Adrenal gland (tissue), 12 donors: ENCODE data around the gene IDI1. TPM values are rescaled to one million over a fixed set of nuclear protein-coding genes. Genes with fewer than 3 reads are reported as not detected.

Experiments
- DNase-seq, 7 donors: peaks; one replicate each; pipeline ENCODE4 v3.0.0-alpha.2; 2019 to 2020
- H3K27ac ChIP-seq, 5 donors: fragments of 200-600 bp; sonication (generic) in 4 of 5; 1 replicate in 3 of 5; 2 replicates in 2 of 5; pipeline versions ENCODE4 v1.5.1 to v1.8.0; 2016 to 2020; ENCODE audit warnings: mild to moderate bottlenecking in 1 of 5
- H3K27me3 ChIP-seq: fragments of 200-600 bp; 2 replicates; pipeline ENCODE4 v1.8.0; 2021
- H3K36me3 ChIP-seq, 2 donors: fragments of 200-600 bp; replicated peaks in 1 of 2; 1 replicate in 1 of 2; 2 replicates in 1 of 2; pipeline versions ENCODE4 v1.5.1 to v1.8.0; 2018 to 2022
- H3K4me1 ChIP-seq, 2 donors: fragments of 200-600 bp; replicated peaks in 1 of 2; 1 replicate in 1 of 2; 2 replicates in 1 of 2; pipeline versions ENCODE4 v1.5.1 to v1.8.0; 2018 to 2021
- H3K4me3 ChIP-seq, 4 donors: fragments of 200-600 bp; sonication (generic) in 3 of 4; one replicate each; pipeline ENCODE4 v1.5.1; 2016 to 2018
- H3K9me3 ChIP-seq, 3 donors: fragments of 200-600 bp; sonication (generic) in 1 of 3; replicated peaks in 1 of 3; 1 replicate in 2 of 3; 2 replicates in 1 of 3; pipeline versions ENCODE4 v1.5.1 to v1.8.0; 2016 to 2021
- CTCF ChIP-seq, 6 experiments: fragments of 450-650 bp in 4 of 6; fragments of 200-600 bp in 2 of 6; sonication (generic) in 1 of 6; IDR thresholded peaks; 1 replicate in 5 of 6; 2 replicates in 1 of 6; pipeline versions ENCODE4 v1.5.1 to v1.8.0; 2016 to 2021; ENCODE audit warnings: antibody characterized with exemption in 6 of 6, mild to moderate bottlenecking in 2 of 6, moderate library complexity in 1 of 6
- POLR2A ChIP-seq, 2 donors: fragments of 450-650 bp; IDR thresholded peaks; one replicate each; pipeline ENCODE4 v1.6.1; 2017; ENCODE audit warnings: antibody characterized with exemption in 2 of 2, mild to moderate bottlenecking in 2 of 2, moderate library complexity in 1 of 2
- WGBS, 4 donors: extraction: QIAGEN DNeasy Blood & Tissue Kit in 2 of 4; methylation state at CpG; one replicate each; pipeline versions ENCODE4 v1.1.5 to v1.1.7; 2013 to 2017; 5-methylcytosine and 5-hydroxymethylcytosine counted together
- intact Hi-C, 2 donors: fragments of 100-400 bp; cut with DNase I; formaldehyde crosslinking; loops; one replicate each; pipeline versions ENCODE4 v1.14.1 to v1.15.0; 2022 to 2023
- polyA plus RNA-seq, 3 donors: library from polyadenylated mRNA; stranded (reverse); fragments of 200-250 nt in 2 of 3; fragments of 350-450 nt in 1 of 3; fragmentation: Illumina TruSeq in 1 of 3; extraction: RNeasy Lipid Tissue Mini Kit (QIAGEN cat#74804) in 1 of 3; gene quantifications; one replicate each; pipeline ENCODE4 v1.2.3, GENCODE V29; 2013 to 2014
- total RNA-seq, 9 donors: library from RNA; depleted of rRNA in 4 of 9; stranded (reverse); fragments of >200 nt in 4 of 9; fragments of 120-200 nt in 1 of 9; fragmentation: NEBNext Ultra II Directional in 1 of 9; extraction: Animal tissue kit (Norgen Biotek cat#: 25700) in 1 of 9; gene quantifications; one replicate each; pipeline versions ENCODE4 v1.1.0 to v1.2.4, GENCODE V29; 2013 to 2023
- donor health status: healthy with polysubstance abuse.
- donor health status: Bipolar disorder and iron deficiency.
- donor health status: DM: yes; HTN: yes; CAD: no.
- donor health status: DM: no; HTN: no; CAD: no.
- donor health status: DM: no; HTN: no; CAD: no.
- donor health status: DM: yes; HTN: yes; CAD: no.

IDI1 gene
- total and polyA plus RNA-seq, 12 donors, result 20.4 to 1,056 (median 49.7) TPM

DNA sequence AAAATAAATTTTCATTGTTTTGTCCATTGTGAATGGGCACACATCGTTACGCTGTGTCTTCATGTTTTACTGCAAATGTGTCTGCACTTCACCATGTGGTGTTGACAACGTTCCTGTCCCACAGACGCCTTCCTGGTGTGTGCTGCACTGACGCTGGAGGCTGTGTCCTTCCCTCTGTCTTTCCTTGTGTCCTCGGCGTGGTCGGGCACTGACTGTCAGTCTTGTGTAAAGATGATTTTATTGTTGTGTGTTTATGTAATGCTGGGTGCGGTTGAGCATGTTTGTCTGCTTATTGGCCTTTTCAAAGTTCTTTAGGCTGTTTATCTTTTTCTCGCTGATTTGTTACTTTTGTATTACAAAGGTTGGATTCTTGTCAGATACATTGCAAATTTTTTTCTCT lies 41.3 kb downstream of the IDI1 start:
- 89 to 93% (median 90%) methylated on average over 10 of the region's 10 CpGs for WGBS, 4 donors
- DNase-seq, result peak in 1 of 7 donors; percentile 13
- no peak overlapping the region for H3K4me3 ChIP-seq
- H3K27ac ChIP-seq, result no peak overlapping the region
- H3K36me3 ChIP-seq, result peaks cover 0 to 94% of the 10 kb centered on the region in 2 donors
- H3K4me1 ChIP-seq, result no peaks in the 10 kb centered on the region
- H3K9me3 ChIP-seq, result peaks cover 0 to 7% (median 0%) of the 10 kb centered on the region in 3 donors
- TF ChIP-seq CTCF (IDR thresholded peaks at IDR 0.05), result no peak
- no peak for TF ChIP-seq POLR2A (IDR thresholded peaks at IDR 0.05)
- H3K27me3 ChIP-seq, result no peaks in the 10 kb centered on the region
- intact Hi-C loops, result no loop called here

GRCh38 chr10:1006573-1006972 lies 42.3 kb downstream of the IDI1 start:
- DNase-seq, result peak in 1 of 7 donors; percentile 12
- H3K4me1 ChIP-seq, result no peaks in the 10 kb centered on the region
- peaks cover 0 to 93% of the 10 kb centered on the region in 2 donors for H3K36me3 ChIP-seq
- TF ChIP-seq CTCF (IDR thresholded peaks at IDR 0.05) (no peak), POLR2A (IDR thresholded peaks at IDR 0.05) (no peak)
- H3K27ac ChIP-seq, result no peak overlapping the region
- H3K9me3 ChIP-seq, result peaks cover 0 to 9% (median 0%) of the 10 kb centered on the region in 3 donors
- no peaks in the 10 kb centered on the region for H3K27me3 ChIP-seq
- no peak overlapping the region for H3K4me3 ChIP-seq
- 91 to 97% (median 95%) methylated on average over 9 of the region's 9 CpGs for WGBS, 4 donors
- intact Hi-C loops, result no loop called here

DNA sequence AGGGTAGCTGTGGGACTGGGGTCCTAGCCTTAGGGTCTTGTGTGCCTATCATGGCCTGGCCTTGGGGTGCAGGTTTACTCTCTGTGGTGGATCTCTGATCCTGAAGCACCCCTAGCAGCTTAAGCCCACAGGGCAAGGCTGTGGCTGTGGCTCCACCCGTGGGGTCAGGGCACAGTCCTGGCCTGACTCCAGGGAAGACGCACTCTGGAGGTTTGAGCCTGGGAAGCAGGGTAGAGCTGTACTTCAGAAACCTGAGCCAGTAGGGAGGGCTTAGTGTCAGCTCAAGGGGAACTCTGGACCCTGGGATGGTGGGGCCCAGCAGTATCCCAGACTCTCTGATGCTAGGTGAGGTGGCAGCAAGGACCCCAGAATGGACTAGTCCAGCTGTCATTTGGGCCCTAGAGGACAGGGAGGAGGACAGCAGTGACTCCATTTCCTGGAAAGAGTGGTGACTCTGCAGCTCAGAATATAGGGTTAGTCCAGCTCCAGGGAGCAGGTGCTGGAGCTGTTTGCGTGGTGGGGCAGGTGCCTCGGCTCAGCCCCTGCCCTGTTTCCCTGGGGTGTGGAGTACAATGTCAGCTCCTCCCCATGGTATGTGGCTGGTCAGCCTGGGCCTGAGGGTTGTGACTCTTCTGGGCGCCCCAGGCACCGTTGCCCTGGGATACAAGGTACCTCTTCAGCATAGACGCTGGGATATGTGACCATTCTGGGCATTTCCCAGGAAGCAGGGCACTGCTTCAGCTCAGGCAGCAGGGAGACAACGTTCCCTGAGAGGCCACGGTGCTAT lies 44.8 kb downstream of the IDI1 start:
- peaks cover 0 to 9% (median 0%) of the 10 kb centered on the region in 3 donors for H3K9me3 ChIP-seq
- H3K4me1 ChIP-seq, result no peaks in the 10 kb centered on the region
- 91 to 97% (median 95%) methylated on average over 9 of the region's 9 CpGs; no CpG with 5 or more reads in 1 of the 4 donors for WGBS, 4 donors
- no peak overlapping the region for H3K27ac ChIP-seq
- TF ChIP-seq CTCF (IDR thresholded peaks at IDR 0.05) (no peak), POLR2A (IDR thresholded peaks at IDR 0.05) (no peak)
- intact Hi-C loops, result no loop called here
- H3K4me3 ChIP-seq, result no peak overlapping the region
- peak in 1 of 7 donors; percentile 17 for DNase-seq
- H3K27me3 ChIP-seq, result no peaks in the 10 kb centered on the region
- peaks cover 0 to 95% of the 10 kb centered on the region in 2 donors for H3K36me3 ChIP-seq

- DNase-seq, result no peak
- intact Hi-C loops, result no loop called here
- H3K9me3 ChIP-seq, result peaks cover 0 to 9% (median 0%) of the 10 kb centered on the region in 3 donors
- no peak overlapping the region for H3K27ac ChIP-seq
- H3K36me3 ChIP-seq, result peaks cover 0 to 97% of the 10 kb centered on the region in 2 donors
- WGBS, 4 donors, result 93 to 99% (median 98%) methylated on average over 5 of the region's 5 CpGs
- no peaks in the 10 kb centered on the region for H3K27me3 ChIP-seq
- H3K4me3 ChIP-seq, result no peak overlapping the region
- H3K4me1 ChIP-seq, result peaks cover 1 to 2% of the 10 kb centered on the region in 2 donors
- no peak for TF ChIP-seq CTCF (IDR thresholded peaks at IDR 0.05)
- no peak for TF ChIP-seq POLR2A (IDR thresholded peaks at IDR 0.05)
These were observed 46.4 kb downstream of the IDI1 start for GRCh38 chr10:1002425-1003006.
